H1 (cell line): Measurements from ENCODE around the gene TENT4A. TPM values are rescaled to one million over a fixed set of nuclear protein-coding genes. Genes with fewer than 3 reads are reported as not detected.

Experiments used
- CTCF ChIA-PET: fragments of 300-600 bp; sonication (Branson Sonifier 250); formaldehyde crosslinking; loops from one replicate; lab custom pipeline; 2021; ENCODE audit not compliant: partially characterized antibody; lab: Charles Lee
- POLR2A ChIA-PET: fragments of 300-600 bp; sonication (Branson Sonifier 250); formaldehyde crosslinking; loops from one replicate; lab custom pipeline; 2021; ENCODE audit warnings: inconsistent platforms; ENCODE audit not compliant: partially characterized antibody; lab: Charles Lee
- DNase-seq, 2 experiments: peaks; one replicate each; pipeline versions ENCODE4 v3.0.0 to v3.0.0-alpha.2; 2010 to 2022; ENCODE audit warnings: low spot score in 2 of 2, low read depth in 1 of 2, mixed read lengths in 1 of 2
- FAIRE-seq: peaks from 2 replicates; lab custom pipeline; 2011; peaks lifted over from hg19 to GRCh38; lab: Jason Lieb, UNC
- H2AFZ ChIP-seq: 2 replicates; pipeline ENCODE4 v1.8.1; 2012; ENCODE audit warnings: low read length, inconsistent platforms
- H2AK5ac ChIP-seq: 2 replicates; pipeline ENCODE4 v1.6.1; 2013; ENCODE audit warnings: low read depth, low read length
- H2BK120ac ChIP-seq: replicated peaks from 2 replicates; pipeline ENCODE3; 2013; ENCODE audit warnings: low read depth, low read length, inconsistent platforms
- H2BK12ac ChIP-seq: 2 replicates; pipeline ENCODE4 v1.6.1; 2013; ENCODE audit warnings: low read depth, low read length
- H2BK15ac ChIP-seq: 2 replicates; pipeline ENCODE4 v1.6.1; 2013; ENCODE audit warnings: low read length
- H2BK20ac ChIP-seq: 2 replicates; pipeline ENCODE4 v1.6.1; 2013; ENCODE audit warnings: low read length
- H2BK5ac ChIP-seq: 2 replicates; pipeline ENCODE4 v1.6.1; 2013; ENCODE audit warnings: low read depth, low read length
- H3K14ac ChIP-seq: 2 replicates; pipeline ENCODE4 v1.6.1; 2013; ENCODE audit warnings: inconsistent platforms; ENCODE audit not compliant: insufficient read length
- H3K18ac ChIP-seq: 2 replicates; pipeline ENCODE4 v1.6.1; 2013; ENCODE audit warnings: low read length; ENCODE audit errors: extremely low read depth
- H3K23ac ChIP-seq: 2 replicates; pipeline ENCODE4 v1.6.1; 2013; ENCODE audit warnings: inconsistent platforms; ENCODE audit not compliant: insufficient read length
- H3K23me2 ChIP-seq: 2 replicates; pipeline ENCODE4 v1.6.1; 2013; ENCODE audit warnings: low read depth, low read length
- H3K27ac ChIP-seq: 2 replicates; pipeline ENCODE4 v1.6.1; 2011; ENCODE audit warnings: low read depth, low read length, inconsistent platforms
- H3K27me3 ChIP-seq, 4 experiments: replicated peaks in 1 of 4; 1 replicate in 1 of 4; 2 replicates in 3 of 4; pipeline versions ENCODE4 v1.6.1 to v1.8.1; 2011 to 2013; ENCODE audit warnings: low read length in 3 of 4, mild to moderate bottlenecking in 3 of 4, inconsistent platforms in 2 of 4, mixed read lengths in 2 of 4, moderate library complexity in 1 of 4; ENCODE audit not compliant: control insufficient read depth in 3 of 4, insufficient read depth in 3 of 4; ENCODE audit errors: extremely low read depth in 1 of 4
- H3K36me3 ChIP-seq, 4 experiments: 2 replicates each; pipeline versions ENCODE4 v1.6.1 to v1.8.1; 2011 to 2013; ENCODE audit warnings: mild to moderate bottlenecking in 4 of 4, low read length in 3 of 4, moderate library complexity in 2 of 4, control low read depth in 1 of 4, inconsistent platforms in 1 of 4; ENCODE audit not compliant: insufficient read depth in 4 of 4, control insufficient read depth in 2 of 4
- H3K4ac ChIP-seq: replicated peaks from 2 replicates; pipeline ENCODE3; 2013; ENCODE audit warnings: low read length, low read depth, mixed read lengths, inconsistent platforms; ENCODE audit not compliant: insufficient read length
- H3K4me1 ChIP-seq, 4 experiments: replicated peaks in 1 of 4; 1 replicate in 1 of 4; 2 replicates in 3 of 4; pipeline versions ENCODE4 v1.6.1 to v1.8.1; 2011 to 2013; ENCODE audit warnings: low read length in 3 of 4, inconsistent platforms in 2 of 4, mixed read lengths in 1 of 4; ENCODE audit not compliant: insufficient read depth in 4 of 4, control insufficient read depth in 3 of 4
- H3K4me2 ChIP-seq, 2 experiments: 2 replicates each; pipeline versions ENCODE4 v1.6.1 to v1.8.1; 2011 to 2013; ENCODE audit warnings: low read depth in 2 of 2, low read length in 2 of 2, control low read depth in 1 of 2, inconsistent platforms in 1 of 2, mild to moderate bottlenecking in 1 of 2; ENCODE audit not compliant: insufficient read depth in 1 of 2
- H3K4me3 ChIP-seq, 4 experiments: fragments of 200-600, 300-600 bp in 1 of 4; sonication (generic), shearing (Covaris generic), sonication (Bioruptor Twin) in 1 of 4; 2 replicates each; pipeline versions ENCODE4 v1.5.1 to v1.8.1; 2011 to 2016; ENCODE audit warnings: low read length in 4 of 4, low read depth in 3 of 4, control low read depth in 2 of 4, inconsistent platforms in 2 of 4, mild to moderate bottlenecking in 2 of 4, mixed read lengths in 1 of 4, moderate library complexity in 1 of 4; ENCODE audit not compliant: insufficient read depth in 2 of 4; ENCODE audit errors: extremely low read depth in 1 of 4
- H3K56ac ChIP-seq: replicated peaks from 2 replicates; pipeline ENCODE3; 2013; ENCODE audit warnings: low read depth, mild to moderate bottlenecking, mixed read lengths, low read length, inconsistent platforms; ENCODE audit not compliant: insufficient read length
- H3K79me1 ChIP-seq: 2 replicates; pipeline ENCODE4 v1.6.1; 2013; ENCODE audit warnings: low read depth, low read length, control low read depth
- H3K79me2 ChIP-seq, 2 experiments: 2 replicates each; pipeline versions ENCODE4 v1.6.1 to v1.8.1; 2012 to 2013; ENCODE audit warnings: low read length in 2 of 2, mild to moderate bottlenecking in 2 of 2, inconsistent platforms in 1 of 2; ENCODE audit not compliant: insufficient read depth in 2 of 2, control insufficient read depth in 1 of 2
- H3K9ac ChIP-seq, 4 experiments: replicated peaks in 1 of 4; 1 replicate in 1 of 4; 2 replicates in 3 of 4; pipeline versions ENCODE4 v1.6.1 to v1.8.1; 2011 to 2013; ENCODE audit warnings: low read depth in 3 of 4, low read length in 3 of 4, control low read depth in 2 of 4, mild to moderate bottlenecking in 2 of 4, moderate library complexity in 2 of 4, inconsistent platforms in 1 of 4; ENCODE audit errors: extremely low read depth in 1 of 4
- H3K9me3 ChIP-seq, 2 experiments: 2 replicates each; pipeline versions ENCODE4 v1.6.1 to v1.8.1; 2012 to 2013; ENCODE audit warnings: mild to moderate bottlenecking in 2 of 2, moderate library complexity in 2 of 2, control low read depth in 1 of 2, inconsistent platforms in 1 of 2, low read depth in 1 of 2, low read length in 1 of 2, mixed read lengths in 1 of 2; ENCODE audit not compliant: insufficient read depth in 2 of 2
- H4K20me1 ChIP-seq, 2 experiments: replicated peaks in 1 of 2; 2 replicates each; pipeline versions ENCODE3 to v1.8.1; 2011 to 2013; ENCODE audit warnings: inconsistent platforms in 2 of 2, low read length in 2 of 2, mild to moderate bottlenecking in 1 of 2; ENCODE audit not compliant: insufficient read depth in 2 of 2, control insufficient read depth in 1 of 2
- H4K5ac ChIP-seq: 2 replicates; pipeline ENCODE4 v1.6.1; 2013; ENCODE audit warnings: low read length, low read depth, mixed read lengths, inconsistent platforms; ENCODE audit not compliant: insufficient read length
- H4K8ac ChIP-seq: 2 replicates; pipeline ENCODE4 v1.8.0; 2013; ENCODE audit warnings: mild to moderate bottlenecking, moderate library complexity, low read length, inconsistent platforms; ENCODE audit not compliant: insufficient read depth; ENCODE audit errors: extremely low read depth
- H4K91ac ChIP-seq: replicated peaks from 2 replicates; pipeline ENCODE3; 2013; ENCODE audit warnings: low read length, mixed read lengths, inconsistent platforms; ENCODE audit not compliant: insufficient read length
- BACH1 ChIP-seq: IDR thresholded peaks from 2 replicates; pipeline ENCODE4 v1.6.1; 2012; ENCODE audit warnings: low read length, improper control_type of control experiment
- NRF1 ChIP-seq: IDR thresholded peaks from 2 replicates; pipeline ENCODE4 v1.6.1; 2011; ENCODE audit warnings: mild to moderate bottlenecking, low read depth, low read length, improper control_type of control experiment
- SAP30 ChIP-seq: fragments of 300-600 bp; sonication (generic); IDR thresholded peaks from 2 replicates; pipeline ENCODE4 v1.7.1; 2012; ENCODE audit warnings: low read length, moderate library complexity, mild to moderate bottlenecking, inconsistent platforms; ENCODE audit not compliant: insufficient read depth, insufficient replicate concordance
- SP1 ChIP-seq: IDR thresholded peaks from 2 replicates; pipeline ENCODE4 v1.6.1; 2011; ENCODE audit warnings: low read depth, low read length
- TBP ChIP-seq: IDR thresholded peaks from 2 replicates; pipeline ENCODE4 v1.6.1; 2011; ENCODE audit warnings: low read depth, low read length, improper control_type of control experiment
- ZNF274 ChIP-seq: IDR thresholded peaks from 2 replicates; pipeline ENCODE4 v1.7.0; 2012; ENCODE audit warnings: low read length, borderline replicate concordance; ENCODE audit errors: extremely low read depth
- WGBS, 2 experiments: shearing (Covaris generic) in 1 of 2; methylation state at CpG; one replicate each; pipeline versions ENCODE4 v1.1.6 to v1.1.7; 2013 to 2015; ENCODE audit warnings: low lambda C conversion rate in 2 of 2, mixed read lengths in 2 of 2, inconsistent platforms in 1 of 2, low coverage in 1 of 2, missing lambda C conversion rate in 1 of 2; ENCODE audit not compliant: insufficient replicate concordance in 2 of 2, insufficient coverage in 1 of 2, insufficient read length in 1 of 2; ENCODE audit errors: extremely low coverage in 1 of 2, missing lambda C conversion rate in 1 of 2; 5-methylcytosine and 5-hydroxymethylcytosine counted together
- polyA plus RNA-seq, 7 experiments: library from polyadenylated mRNA; depleted of rRNA in 3 of 7; stranded (reverse) in 5 of 7; unstranded in 2 of 7; fragments of >200 nt in 5 of 7; fragments of 200-250 nt in 2 of 7; gene quantifications; 1 replicate in 5 of 7; 2 replicates in 1 of 7; 4 replicates in 1 of 7; pipeline versions ENCODE4 v1.2.1 to v1.2.3, GENCODE V29; 2011 to 2013; ENCODE audit warnings: missing spikeins in 2 of 7, mixed read lengths in 2 of 7
- total RNA-seq: library from RNA; stranded (reverse); fragmentation: NEBNext Ultra II Directional; extraction: Animal tissue kit (Norgen Biotek cat#: 25700); gene quantifications from 2 replicates; pipeline ENCODE4 v1.2.1, GENCODE V29; 2021
- TF ChIP-seq, protein P1 (sequence below): IDR thresholded peaks from 2 replicates; pipeline ENCODE4 v1.6.1; 2011; ENCODE audit warnings: low read depth, mild to moderate bottlenecking, low read length; ENCODE audit not compliant: insufficient read depth
- TF ChIP-seq, protein P2 (sequence below), 3 experiments: IDR thresholded peaks; 1 replicate in 2 of 3; 2 replicates in 1 of 3; pipeline versions ENCODE4 v1.5.1 to v1.6.1; 2011; ENCODE audit warnings: low read length in 3 of 3, mild to moderate bottlenecking in 3 of 3, inconsistent platforms in 2 of 3, low read depth in 1 of 3, moderate library complexity in 1 of 3; ENCODE audit not compliant: insufficient read depth in 1 of 3; ENCODE audit errors: control extremely low read depth in 1 of 3
- TF ChIP-seq, protein P3 (sequence below): IDR thresholded peaks from 2 replicates; pipeline ENCODE4 v1.6.1; 2012; ENCODE audit warnings: low read length, inconsistent platforms

TENT4A gene
- total and polyA plus RNA-seq, 2 of the 8 experiments (the other 6 are each of a cell fraction or from before 2014, with no cell fraction given) = 8.9 to 25.1 TPM

DNA sequence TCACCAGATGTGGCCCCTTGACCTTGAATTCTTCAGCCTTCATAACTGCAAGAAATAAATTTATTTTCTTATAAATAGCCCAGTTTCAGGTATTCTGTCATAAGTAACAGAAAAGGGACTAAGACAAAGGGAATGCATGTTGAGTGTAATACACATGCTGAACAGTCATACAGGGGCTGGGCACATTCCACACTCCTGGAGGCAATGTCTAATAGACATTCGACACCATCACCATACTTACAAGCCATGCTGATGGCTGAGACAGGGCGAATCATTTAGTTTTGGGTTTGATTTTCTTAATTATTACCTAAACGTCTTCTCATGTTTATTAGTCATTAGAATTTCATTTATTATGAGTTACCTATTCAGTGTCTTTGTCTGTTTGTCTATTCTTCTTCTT lies 68.5 kb downstream of the TENT4A start:
- POLR2A ChIA-PET = no interaction called here
- TF ChIP-seq, protein P1, sequence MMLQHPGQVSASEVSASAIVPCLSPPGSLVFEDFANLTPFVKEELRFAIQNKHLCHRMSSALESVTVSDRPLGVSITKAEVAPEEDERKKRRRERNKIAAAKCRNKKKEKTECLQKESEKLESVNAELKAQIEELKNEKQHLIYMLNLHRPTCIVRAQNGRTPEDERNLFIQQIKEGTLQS = no peak
- TF ChIP-seq TBP (no peak), SAP30 (no peak), BACH1 (no peak), ZNF274 (no peak), SP1 (no peak), NRF1 (no peak)
- TF ChIP-seq, protein P2, sequence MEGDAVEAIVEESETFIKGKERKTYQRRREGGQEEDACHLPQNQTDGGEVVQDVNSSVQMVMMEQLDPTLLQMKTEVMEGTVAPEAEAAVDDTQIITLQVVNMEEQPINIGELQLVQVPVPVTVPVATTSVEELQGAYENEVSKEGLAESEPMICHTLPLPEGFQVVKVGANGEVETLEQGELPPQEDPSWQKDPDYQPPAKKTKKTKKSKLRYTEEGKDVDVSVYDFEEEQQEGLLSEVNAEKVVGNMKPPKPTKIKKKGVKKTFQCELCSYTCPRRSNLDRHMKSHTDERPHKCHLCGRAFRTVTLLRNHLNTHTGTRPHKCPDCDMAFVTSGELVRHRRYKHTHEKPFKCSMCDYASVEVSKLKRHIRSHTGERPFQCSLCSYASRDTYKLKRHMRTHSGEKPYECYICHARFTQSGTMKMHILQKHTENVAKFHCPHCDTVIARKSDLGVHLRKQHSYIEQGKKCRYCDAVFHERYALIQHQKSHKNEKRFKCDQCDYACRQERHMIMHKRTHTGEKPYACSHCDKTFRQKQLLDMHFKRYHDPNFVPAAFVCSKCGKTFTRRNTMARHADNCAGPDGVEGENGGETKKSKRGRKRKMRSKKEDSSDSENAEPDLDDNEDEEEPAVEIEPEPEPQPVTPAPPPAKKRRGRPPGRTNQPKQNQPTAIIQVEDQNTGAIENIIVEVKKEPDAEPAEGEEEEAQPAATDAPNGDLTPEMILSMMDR (IDR thresholded peaks at IDR 0.05; ENCODE audit: control extremely low read depth in 1 of 3, insufficient read depth in 1 of 3, low read depth in 1 of 3, low read length in 3 of 3) = no peak
- TF ChIP-seq, protein P3, sequence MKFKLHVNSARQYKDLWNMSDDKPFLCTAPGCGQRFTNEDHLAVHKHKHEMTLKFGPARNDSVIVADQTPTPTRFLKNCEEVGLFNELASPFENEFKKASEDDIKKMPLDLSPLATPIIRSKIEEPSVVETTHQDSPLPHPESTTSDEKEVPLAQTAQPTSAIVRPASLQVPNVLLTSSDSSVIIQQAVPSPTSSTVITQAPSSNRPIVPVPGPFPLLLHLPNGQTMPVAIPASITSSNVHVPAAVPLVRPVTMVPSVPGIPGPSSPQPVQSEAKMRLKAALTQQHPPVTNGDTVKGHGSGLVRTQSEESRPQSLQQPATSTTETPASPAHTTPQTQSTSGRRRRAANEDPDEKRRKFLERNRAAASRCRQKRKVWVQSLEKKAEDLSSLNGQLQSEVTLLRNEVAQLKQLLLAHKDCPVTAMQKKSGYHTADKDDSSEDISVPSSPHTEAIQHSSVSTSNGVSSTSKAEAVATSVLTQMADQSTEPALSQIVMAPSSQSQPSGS = no peak

More for the DNA sequence above, 68.5 kb downstream of the TENT4A start:
- no peak overlapping the region for H2BK120ac ChIP-seq
- WGBS, 2 experiments = 88% methylated on average over 3 of the region's 3 CpGs; no CpG with 5 or more reads in 1 of the 2 experiments
- H2AFZ ChIP-seq = no peak overlapping the region
- H3K23me2 ChIP-seq = peaks cover 5% of the 10 kb centered on the region; the same call in 1 of the 2 replicates
- H3K23ac ChIP-seq = no peak overlapping the region
- H2BK15ac ChIP-seq = no peak overlapping the region
- no peaks in the 10 kb centered on the region for H3K79me1 ChIP-seq
- no peak overlapping the region for H2AK5ac ChIP-seq
- no peak overlapping the region for H3K4me3 ChIP-seq
- peaks cover 0 to 7% of the 10 kb centered on the region in 2 experiments for H4K20me1 ChIP-seq
- no peak overlapping the region for H3K14ac ChIP-seq
- H3K4me1 ChIP-seq = no peaks in the 10 kb centered on the region
- H4K91ac ChIP-seq = no peak overlapping the region
- H3K27me3 ChIP-seq = no peaks in the 10 kb centered on the region
- H3K36me3 ChIP-seq = no peaks in the 10 kb centered on the region
- H2BK5ac ChIP-seq = no peak overlapping the region
- no peak overlapping the region for H3K4ac ChIP-seq
- no peak overlapping the region for H3K27ac ChIP-seq
- no peak for FAIRE-seq
- no peak overlapping the region for H4K5ac ChIP-seq
- no peak overlapping the region for H3K9ac ChIP-seq
- no peak overlapping the region for H2BK20ac ChIP-seq
- H3K56ac ChIP-seq = no peak overlapping the region
- no peak overlapping the region for H4K8ac ChIP-seq
- no peak for DNase-seq
- H3K79me2 ChIP-seq = no peaks in the 10 kb centered on the region
- CTCF ChIA-PET = interaction anchor here (0.6 to 3.3 kb wide), 7 partner anchors 9 to 29 kb away, joined by 3 to 23 read pairs (median 4); no protein-coding TSS in a partner anchor
- H2BK12ac ChIP-seq = no peak overlapping the region
- no peak overlapping the region for H3K18ac ChIP-seq
- 0 out of 4 replicates have a peak, but pooled peaks cover 0 to 3% of the 10 kb centered on the region in 2 experiments for H3K9me3 ChIP-seq
- H3K4me2 ChIP-seq = no peak overlapping the region
